Glutamatergic neuron (in vitro differentiated cells): ENCODE results near the gene EPHB3. TPM values are rescaled to one million over a fixed set of nuclear protein-coding genes. Genes with fewer than 3 reads are reported as not detected.

Experiments
- DNase-seq: peaks from one replicate; pipeline ENCODE4 v3.0.0; 2022
- H3K27ac Mint-ChIP-seq: one replicate; pipeline ENCODE4 v1.8.0; 2020; ENCODE audit warnings: mild to moderate bottlenecking, mixed read lengths, inconsistent platforms; ENCODE audit not compliant: unreplicated experiment
- H3K27me3 Mint-ChIP-seq: one replicate; pipeline ENCODE4 v1.8.0; 2020; ENCODE audit warnings: mild to moderate bottlenecking, moderate library complexity, mixed read lengths, inconsistent platforms; ENCODE audit not compliant: unreplicated experiment
- H3K36me3 Mint-ChIP-seq: one replicate; pipeline ENCODE4 v1.8.0; 2020; ENCODE audit warnings: mild to moderate bottlenecking, mixed read lengths, inconsistent platforms; ENCODE audit not compliant: unreplicated experiment
- H3K4me1 Mint-ChIP-seq: one replicate; pipeline ENCODE4 v1.8.0; 2020; ENCODE audit warnings: mild to moderate bottlenecking, low read depth, mixed read lengths, inconsistent platforms; ENCODE audit not compliant: unreplicated experiment
- H3K4me3 Mint-ChIP-seq: one replicate; pipeline ENCODE4 v1.8.0; 2020; ENCODE audit warnings: mild to moderate bottlenecking, mixed read lengths, inconsistent platforms; ENCODE audit not compliant: unreplicated experiment
- H3K9me3 Mint-ChIP-seq: one replicate; pipeline ENCODE4 v1.8.0; 2020; ENCODE audit warnings: mild to moderate bottlenecking, moderate library complexity, mixed read lengths, inconsistent platforms; ENCODE audit not compliant: unreplicated experiment
- CTCF ChIP-seq: fragments of 200-600 bp; sonication (generic); IDR thresholded peaks from one replicate; pipeline ENCODE4 v1.5.0; 2021; ENCODE audit not compliant: partially characterized antibody, unreplicated experiment
- total RNA-seq: library from RNA; stranded (reverse); fragmentation: NEBNext Ultra II Directional; extraction: Animal tissue kit (Norgen Biotek cat#: 25700); gene quantifications from one replicate; pipeline ENCODE4 v1.2.1, GENCODE V29; 2021; ENCODE audit not compliant: unreplicated experiment

The EPHB3 gene
- total RNA-seq, 1 donor from 2014 or later: 5.0 TPM

- no peak for DNase-seq
- H3K9me3 Mint-ChIP-seq: peaks cover 1% of the 10 kb centered on the region
- H3K4me3 Mint-ChIP-seq: no peak overlapping the region
- no peak for TF ChIP-seq CTCF
- H3K27ac Mint-ChIP-seq: no peak overlapping the region
- peaks cover 3% of the 10 kb centered on the region for H3K27me3 Mint-ChIP-seq
- no peaks in the 10 kb centered on the region for H3K36me3 Mint-ChIP-seq
- H3K4me1 Mint-ChIP-seq: no peaks in the 10 kb centered on the region
Measured at GRCh38 chr3:184539801-184540435, 21.7 kb upstream of the EPHB3 start.

- H3K4me1 Mint-ChIP-seq: no peaks in the 10 kb centered on the region
- H3K27me3 Mint-ChIP-seq: peaks cover 3% of the 10 kb centered on the region
- TF ChIP-seq CTCF: peak; percentile 88
- H3K9me3 Mint-ChIP-seq: peaks cover 3% of the 10 kb centered on the region
- H3K4me3 Mint-ChIP-seq: no peak overlapping the region
- no peak overlapping the region for H3K27ac Mint-ChIP-seq
- no peaks in the 10 kb centered on the region for H3K36me3 Mint-ChIP-seq
- peak; percentile 72 for DNase-seq
Measured at GRCh38 chr3:184540777-184541681, 20.6 kb upstream of the EPHB3 start.

GRCh38 chr3:184541886-184542562, 19.6 kb upstream of the EPHB3 start:
- H3K9me3 Mint-ChIP-seq: peaks cover 5% of the 10 kb centered on the region
- TF ChIP-seq CTCF: no peak
- H3K36me3 Mint-ChIP-seq: no peaks in the 10 kb centered on the region
- H3K4me1 Mint-ChIP-seq: no peaks in the 10 kb centered on the region
- no peak overlapping the region for H3K27ac Mint-ChIP-seq
- no peak for DNase-seq
- no peak overlapping the region for H3K4me3 Mint-ChIP-seq
- H3K27me3 Mint-ChIP-seq: peaks cover 5% of the 10 kb centered on the region

- Mint-ChIP-seq H3K27me3 (peaks cover 5% of the 10 kb centered on the region), H3K36me3 (no peaks in the 10 kb centered on the region), H3K27ac (no peak overlapping the region), H3K4me3 (no peak overlapping the region), H3K4me1 (no peaks in the 10 kb centered on the region), H3K9me3 (peaks cover 5% of the 10 kb centered on the region)
- TF ChIP-seq CTCF: no peak
- DNase-seq: no peak
Measured at GRCh38 chr3:184542577-184542976, 19.0 kb upstream of the EPHB3 start.
